NT2/D1 (cell line): ENCODE results near the gene PPP4R2.

Experiments
- DNase-seq: peaks from one replicate; pipeline ENCODE4 v3.0.0-alpha.2; 2011; ENCODE audit warnings: low read depth, low spot score
- H3K27me3 ChIP-seq: 2 replicates; pipeline ENCODE4 v1.6.0; 2011; ENCODE audit warnings: mild to moderate bottlenecking; ENCODE audit not compliant: insufficient read length, insufficient read depth
- H3K36me3 ChIP-seq: 2 replicates; pipeline ENCODE4 v1.6.1; 2011; ENCODE audit warnings: mild to moderate bottlenecking, low read length, mixed read lengths; ENCODE audit not compliant: insufficient read depth, insufficient read length
- H3K4me1 ChIP-seq: 2 replicates; pipeline ENCODE4 v1.5.1; 2011; ENCODE audit not compliant: insufficient read depth, insufficient read length
- H3K4me3 ChIP-seq: 2 replicates; pipeline ENCODE4 v1.5.1; 2011; ENCODE audit warnings: low read depth; ENCODE audit not compliant: insufficient read length
- H3K9ac ChIP-seq: 2 replicates; pipeline ENCODE4 v1.6.0; 2011; ENCODE audit warnings: low read depth; ENCODE audit not compliant: insufficient read length
- H3K9me3 ChIP-seq: 2 replicates; pipeline ENCODE4 v1.5.1; 2011; ENCODE audit warnings: mild to moderate bottlenecking, low read length; ENCODE audit not compliant: insufficient read depth
- SUZ12 ChIP-seq: IDR thresholded peaks from 2 replicates; pipeline ENCODE4 v1.6.1; 2011; ENCODE audit not compliant: insufficient read length, insufficient read depth; ENCODE audit errors: extremely low read depth
- YY1 ChIP-seq: IDR thresholded peaks from 2 replicates; pipeline ENCODE4 v1.6.1; 2011; ENCODE audit not compliant: insufficient read length, insufficient read depth
- ZNF274 ChIP-seq: IDR thresholded peaks from 2 replicates; pipeline ENCODE4 v1.6.1; 2011; ENCODE audit warnings: mild to moderate bottlenecking, low read depth, low read length

PPP4R2 gene

GRCh38 chr3:73026111-73026759 is 29.6 kb downstream of the PPP4R2 start:
- H3K36me3 ChIP-seq: peaks cover 11% of the 10 kb centered on the region
- no peak for TF ChIP-seq ZNF274
- no peak for TF ChIP-seq YY1
- TF ChIP-seq SUZ12: no peak
- DNase-seq: no peak
- H3K27me3 ChIP-seq: no peaks in the 10 kb centered on the region
- no peaks in the 10 kb centered on the region for H3K9me3 ChIP-seq
- no peaks in the 10 kb centered on the region for H3K4me1 ChIP-seq
- no peak overlapping the region for H3K9ac ChIP-seq
- H3K4me3 ChIP-seq: no peak overlapping the region

DNA sequence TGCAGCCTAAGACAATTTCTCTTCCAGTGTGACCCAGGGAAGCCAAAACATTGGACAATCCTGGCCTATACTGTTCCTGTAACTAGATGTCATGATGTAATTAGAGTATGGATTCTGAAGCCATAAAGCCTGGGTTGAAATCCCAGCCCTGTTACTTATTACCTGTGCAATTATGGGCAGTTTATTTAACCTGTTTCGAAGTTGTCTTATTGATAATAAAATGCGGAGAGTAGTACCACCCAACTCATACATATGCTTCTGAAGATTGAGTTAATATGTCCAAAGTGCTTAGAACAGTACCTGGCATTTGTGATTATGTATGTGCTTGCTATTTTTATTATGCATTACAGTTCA is 30.1 kb downstream of the PPP4R2 start:
- no peak for DNase-seq
- H3K36me3 ChIP-seq: peaks cover 11% of the 10 kb centered on the region
- H3K9ac ChIP-seq: no peak overlapping the region
- TF ChIP-seq ZNF274 (no peak), YY1 (no peak), SUZ12 (no peak)
- H3K4me1 ChIP-seq: no peaks in the 10 kb centered on the region
- no peaks in the 10 kb centered on the region for H3K27me3 ChIP-seq
- H3K4me3 ChIP-seq: no peak overlapping the region
- no peaks in the 10 kb centered on the region for H3K9me3 ChIP-seq

DNA sequence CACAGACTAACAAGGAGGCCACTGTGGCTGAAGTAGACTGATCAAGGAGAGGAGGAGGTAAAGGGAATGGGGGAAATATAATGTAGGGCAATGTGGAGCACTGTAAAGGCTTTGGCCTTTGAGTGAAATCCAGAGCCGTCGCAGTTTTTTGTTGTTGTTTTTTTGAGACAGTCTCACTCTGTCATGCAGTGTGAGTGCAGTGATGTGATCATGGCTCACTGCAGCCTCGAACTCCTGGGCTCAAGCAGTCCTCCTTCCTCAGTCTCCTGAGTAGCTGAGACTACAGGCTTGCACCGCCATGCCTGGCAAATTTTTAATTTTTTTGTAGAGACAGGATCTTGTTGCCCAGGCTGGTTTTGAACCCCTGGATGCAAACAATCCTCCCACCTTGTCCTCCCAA is 32.2 kb downstream of the PPP4R2 start:
- H3K27me3 ChIP-seq: no peaks in the 10 kb centered on the region
- peaks cover 15% of the 10 kb centered on the region for H3K36me3 ChIP-seq
- no peak overlapping the region for H3K4me3 ChIP-seq
- TF ChIP-seq SUZ12 (no peak), YY1 (no peak), ZNF274 (no peak)
- DNase-seq: no peak
- H3K4me1 ChIP-seq: no peaks in the 10 kb centered on the region
- H3K9ac ChIP-seq: no peak overlapping the region
- no peaks in the 10 kb centered on the region for H3K9me3 ChIP-seq

DNA sequence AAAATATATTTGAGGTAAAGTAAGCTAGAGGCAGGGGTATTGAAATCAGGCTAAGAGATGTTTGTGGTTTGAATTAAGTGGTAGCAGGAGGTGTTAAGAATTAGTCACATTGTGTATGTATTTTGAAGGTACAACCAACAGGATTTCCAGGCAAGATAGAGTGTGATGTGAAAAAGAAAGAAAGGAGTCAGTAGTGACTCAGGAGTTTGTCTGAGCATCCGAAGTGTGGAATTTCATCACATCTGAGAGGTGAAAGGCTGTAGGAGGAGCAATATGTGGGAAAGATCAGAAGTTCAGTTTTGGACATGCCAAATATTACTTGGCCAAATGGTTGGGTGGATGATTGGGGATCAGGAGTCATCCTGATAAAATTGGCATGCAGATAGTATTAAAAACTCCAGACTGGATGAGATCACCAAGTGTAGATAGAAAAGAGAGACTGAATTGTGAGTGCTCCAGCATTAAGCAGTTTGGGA is 32.7 kb downstream of the PPP4R2 start:
- TF ChIP-seq SUZ12 (no peak), ZNF274 (no peak), YY1 (no peak)
- Histone ChIP-seq H3K36me3 (peaks cover 15% of the 10 kb centered on the region), H3K4me3 (no peak overlapping the region), H3K4me1 (no peaks in the 10 kb centered on the region), H3K9ac (no peak overlapping the region), H3K27me3 (no peaks in the 10 kb centered on the region), H3K9me3 (no peaks in the 10 kb centered on the region)
- no peak for DNase-seq

GRCh38 chr3:73030073-73030597 is 33.5 kb downstream of the PPP4R2 start:
- Histone ChIP-seq H3K9me3 (no peaks in the 10 kb centered on the region), H3K36me3 (peaks cover 12% of the 10 kb centered on the region), H3K4me3 (no peak overlapping the region), H3K27me3 (no peaks in the 10 kb centered on the region), H3K9ac (no peak overlapping the region), H3K4me1 (no peaks in the 10 kb centered on the region)
- no peak for DNase-seq
- TF ChIP-seq YY1: no peak
- TF ChIP-seq SUZ12: no peak
- no peak for TF ChIP-seq ZNF274

- Histone ChIP-seq H3K4me1 (no peaks in the 10 kb centered on the region), H3K9me3 (no peaks in the 10 kb centered on the region), H3K9ac (no peak overlapping the region), H3K27me3 (no peaks in the 10 kb centered on the region), H3K36me3 (peaks cover 12% of the 10 kb centered on the region), H3K4me3 (no peak overlapping the region)
- TF ChIP-seq YY1 (no peak), SUZ12 (no peak), ZNF274 (no peak)
- no peak for DNase-seq
Observed at GRCh38 chr3:73031573-73032103, 35.0 kb downstream of the PPP4R2 start.

DNA sequence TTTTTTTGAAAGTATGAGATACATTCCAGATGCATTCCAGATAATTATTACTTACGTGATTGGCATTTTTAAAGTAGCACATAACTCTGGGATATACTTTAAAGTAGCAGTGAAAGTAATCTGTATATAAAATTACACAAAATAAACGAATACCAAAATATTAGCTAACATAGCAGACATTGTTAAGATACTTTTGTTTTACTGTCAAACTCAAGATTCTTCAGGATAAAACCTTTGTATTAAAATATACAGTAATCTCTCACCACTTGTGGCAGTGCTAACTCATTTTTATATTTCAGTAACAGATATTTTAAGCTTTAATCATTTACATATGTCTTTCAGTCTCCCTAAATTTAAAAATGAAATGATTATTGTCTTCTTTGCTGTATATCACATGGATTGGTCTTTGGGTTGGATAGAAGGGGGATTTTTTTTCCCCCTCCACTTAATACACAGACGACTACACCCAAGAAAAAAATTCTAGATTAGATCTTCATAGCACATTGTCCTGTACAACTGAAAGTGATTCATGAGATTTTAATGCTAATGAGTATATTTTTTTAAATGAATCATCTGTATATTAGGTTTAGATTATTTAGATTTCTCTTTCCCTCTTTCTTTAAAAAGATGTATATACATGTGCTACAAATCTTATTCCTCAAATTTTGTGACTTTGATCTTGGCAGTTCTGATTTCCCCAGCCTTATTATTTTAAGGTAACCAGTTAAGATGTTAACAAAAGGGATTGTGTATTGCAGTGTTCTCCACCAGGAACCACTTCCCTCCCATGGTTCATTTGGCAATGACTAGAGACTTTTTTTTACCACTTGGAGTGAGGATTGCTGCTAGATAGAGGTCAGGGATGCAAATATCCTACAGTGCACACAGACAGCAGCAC is 40.3 kb downstream of the PPP4R2 start:
- Histone ChIP-seq H3K9me3 (no peaks in the 10 kb centered on the region), H3K4me1 (no peaks in the 10 kb centered on the region), H3K4me3 (no peak overlapping the region), H3K36me3 (peaks cover 4% of the 10 kb centered on the region), H3K9ac (no peak overlapping the region), H3K27me3 (no peaks in the 10 kb centered on the region)
- DNase-seq: no peak
- TF ChIP-seq SUZ12 (no peak), YY1 (no peak), ZNF274 (no peak)
